HUES48 (cell line): ENCODE measurements around the gene KRTAP4-8.
"Not testable (repeated sequence)": the region's sequence is repeated elsewhere in the genome, so short reads cannot be mapped to it uniquely, and the experiment has no call there.

Source experiments
- H3K27ac ChIP-seq: one replicate; pipeline ENCODE4 v1.7.0; 2013; ENCODE audit warnings: low read depth, low read length, inconsistent platforms
- H3K27me3 ChIP-seq: 2 replicates; pipeline ENCODE4 v1.6.1; 2013; ENCODE audit warnings: mild to moderate bottlenecking, low read length; ENCODE audit not compliant: control insufficient read depth, insufficient read depth
- H3K36me3 ChIP-seq: 2 replicates; pipeline ENCODE4 v1.6.1; 2013; ENCODE audit warnings: low read length; ENCODE audit not compliant: control insufficient read depth, insufficient read depth
- H3K4me1 ChIP-seq: 2 replicates; pipeline ENCODE4 v1.6.1; 2013; ENCODE audit warnings: mild to moderate bottlenecking, low read length; ENCODE audit not compliant: control insufficient read depth, insufficient read depth
- H3K4me3 ChIP-seq: 2 replicates; pipeline ENCODE4 v1.5.1; 2013; ENCODE audit warnings: mild to moderate bottlenecking, low read depth, low read length
- H3K9ac ChIP-seq: 2 replicates; pipeline ENCODE4 v1.6.1; 2013; ENCODE audit warnings: mild to moderate bottlenecking, low read depth, low read length, moderate library complexity
- H3K9me3 ChIP-seq: 2 replicates; pipeline ENCODE4 v1.6.1; 2013; ENCODE audit warnings: low read length; ENCODE audit not compliant: control insufficient read depth, insufficient read depth

The KRTAP4-8 gene

GRCh38 chr17:41082626-41083025, 15.3 kb downstream of the KRTAP4-8 start:
- Histone ChIP-seq H3K9ac (no peak overlapping the region), H3K9me3 (no peaks in the 10 kb centered on the region), H3K4me1 (no peaks in the 10 kb centered on the region), H3K36me3 (no peaks in the 10 kb centered on the region), H3K4me3 (no peak overlapping the region), H3K27me3 (no peaks in the 10 kb centered on the region), H3K27ac (no peak overlapping the region)

- H3K4me1 ChIP-seq: no peaks in the 10 kb centered on the region
- H3K27ac ChIP-seq: no peak overlapping the region
- H3K9me3 ChIP-seq: no peaks in the 10 kb centered on the region
Observed at GRCh38 chr17:41076788-41077187, 21.2 kb downstream of the KRTAP4-8 start.

GRCh38 chr17:41073676-41074075, 24.3 kb downstream of the KRTAP4-8 start:
- Histone ChIP-seq H3K9ac (no peak overlapping the region), H3K27me3 (no peaks in the 10 kb centered on the region), H3K4me3 (no peak overlapping the region), H3K36me3 (no peaks in the 10 kb centered on the region), H3K4me1 (no peaks in the 10 kb centered on the region), H3K27ac (no peak overlapping the region), H3K9me3 (no peaks in the 10 kb centered on the region)

More at GRCh38 chr17:41076788-41077187, 21.2 kb downstream of the KRTAP4-8 start:
- H3K9ac ChIP-seq: no peak overlapping the region
- H3K27me3 ChIP-seq: no peaks in the 10 kb centered on the region
- no peak overlapping the region for H3K4me3 ChIP-seq
- H3K36me3 ChIP-seq: no peaks in the 10 kb centered on the region

- H3K4me3 ChIP-seq: no peak overlapping the region
- no peaks in the 10 kb centered on the region for H3K4me1 ChIP-seq
- no peaks in the 10 kb centered on the region for H3K9me3 ChIP-seq
- H3K27me3 ChIP-seq: no peaks in the 10 kb centered on the region
- no peak overlapping the region for H3K27ac ChIP-seq
- H3K36me3 ChIP-seq: no peaks in the 10 kb centered on the region
- no peak overlapping the region for H3K9ac ChIP-seq
Observed at GRCh38 chr17:41071606-41072360, 26.2 kb downstream of the KRTAP4-8 start.

- H3K27ac ChIP-seq: no peak overlapping the region
- H3K36me3 ChIP-seq: no peaks in the 10 kb centered on the region
Observed at GRCh38 chr17:41069031-41069430, 28.9 kb downstream of the KRTAP4-8 start.

GRCh38 chr17:41067281-41067680, 30.7 kb downstream of the KRTAP4-8 start:
- Histone ChIP-seq H3K36me3 (no peaks in the 10 kb centered on the region), H3K27me3 (no peaks in the 10 kb centered on the region), H3K27ac (no peak overlapping the region), H3K9me3 (no peaks in the 10 kb centered on the region), H3K4me3 (no peak overlapping the region), H3K4me1 (no peaks in the 10 kb centered on the region), H3K9ac (no peak overlapping the region)

More at GRCh38 chr17:41069031-41069430, 28.9 kb downstream of the KRTAP4-8 start:
- Histone ChIP-seq H3K9me3 (no peaks in the 10 kb centered on the region), H3K4me3 (no peak overlapping the region), H3K27me3 (no peaks in the 10 kb centered on the region), H3K4me1 (no peaks in the 10 kb centered on the region), H3K9ac (no peak overlapping the region)

- no peaks in the 10 kb centered on the region for H3K4me1 ChIP-seq
Observed at GRCh38 chr17:41065829-41066624, 31.9 kb downstream of the KRTAP4-8 start, which contains the start of gene KRTAP2-4. Gene KRTAP2-4 (minus strand): TSS chr17:41065879. CDS start chr17:41065845, 34 bp downstream.

GRCh38 chr17:41065016-41065689, 32.8 kb downstream of the KRTAP4-8 start:
- H3K9ac ChIP-seq: not testable (repeated sequence)

More at GRCh38 chr17:41065829-41066624, 31.9 kb downstream of the KRTAP4-8 start, which contains the start of gene KRTAP2-4:
- H3K9ac ChIP-seq: no peak within 1 kb of the TSS
- H3K27me3 ChIP-seq: no peaks in the 10 kb centered on the region
- H3K36me3 ChIP-seq: no peaks in the 10 kb centered on the region
- H3K4me3 ChIP-seq: no peak within 1 kb of the TSS
- no peaks in the 10 kb centered on the region for H3K9me3 ChIP-seq
- H3K27ac ChIP-seq: no peak within 1 kb of the TSS

GRCh38 chr17:41064301-41064700, 33.6 kb downstream of the KRTAP4-8 start:
- Histone ChIP-seq H3K27me3 (no peaks in the 10 kb centered on the region), H3K9ac (no peak overlapping the region), H3K4me1 (no peaks in the 10 kb centered on the region; the same call in 1 of the 2 replicates), H3K9me3 (no peaks in the 10 kb centered on the region), H3K36me3 (no peaks in the 10 kb centered on the region), H3K27ac (no peak overlapping the region), H3K4me3 (no peak overlapping the region)

More at GRCh38 chr17:41065016-41065689, 32.8 kb downstream of the KRTAP4-8 start:
- H3K36me3 ChIP-seq, H3K27me3 ChIP-seq, H3K9me3 ChIP-seq, H3K27ac ChIP-seq, H3K4me3 ChIP-seq, H3K4me1 ChIP-seq: not testable (repeated sequence)

- no peak overlapping the region for H3K9ac ChIP-seq
- no peaks in the 10 kb centered on the region for H3K27me3 ChIP-seq
- H3K4me1 ChIP-seq: no peaks in the 10 kb centered on the region; the same call in 1 of the 2 replicates
- H3K9me3 ChIP-seq: no peaks in the 10 kb centered on the region
- H3K4me3 ChIP-seq: no peak overlapping the region
- no peak overlapping the region for H3K27ac ChIP-seq
- H3K36me3 ChIP-seq: no peaks in the 10 kb centered on the region
Observed at GRCh38 chr17:41063449-41063848, 34.5 kb downstream of the KRTAP4-8 start.
